ENCODE measurements around the gene HACD1.
A peak's percentile ranks its signal among the peaks of the same experiment; 100 is the strongest.

GRCh38 chr10:17633353-17633752 lies 16.2 kb upstream of the HACD1 start:
- TF ChIP-seq POLR2A (IDR thresholded peaks at IDR 0.05; ENCODE audit: low read length) (peak; percentile 17), GATA1 (IDR thresholded peaks at IDR 0.05; ENCODE audit: low read depth, low read length) (no peak)

Data from erythroblast (primary cell).